Measurements from ENCODE around the gene GNPDA2. TPM values are rescaled to one million over a fixed set of nuclear protein-coding genes. Genes with fewer than 3 reads are reported as not detected.

GNPDA2 gene
- total and polyA plus RNA-seq, 2 of the 8 experiments (the other 6 are each of a cell fraction or from before 2014, with no cell fraction given): 3.0 to 4.8 TPM

DNA sequence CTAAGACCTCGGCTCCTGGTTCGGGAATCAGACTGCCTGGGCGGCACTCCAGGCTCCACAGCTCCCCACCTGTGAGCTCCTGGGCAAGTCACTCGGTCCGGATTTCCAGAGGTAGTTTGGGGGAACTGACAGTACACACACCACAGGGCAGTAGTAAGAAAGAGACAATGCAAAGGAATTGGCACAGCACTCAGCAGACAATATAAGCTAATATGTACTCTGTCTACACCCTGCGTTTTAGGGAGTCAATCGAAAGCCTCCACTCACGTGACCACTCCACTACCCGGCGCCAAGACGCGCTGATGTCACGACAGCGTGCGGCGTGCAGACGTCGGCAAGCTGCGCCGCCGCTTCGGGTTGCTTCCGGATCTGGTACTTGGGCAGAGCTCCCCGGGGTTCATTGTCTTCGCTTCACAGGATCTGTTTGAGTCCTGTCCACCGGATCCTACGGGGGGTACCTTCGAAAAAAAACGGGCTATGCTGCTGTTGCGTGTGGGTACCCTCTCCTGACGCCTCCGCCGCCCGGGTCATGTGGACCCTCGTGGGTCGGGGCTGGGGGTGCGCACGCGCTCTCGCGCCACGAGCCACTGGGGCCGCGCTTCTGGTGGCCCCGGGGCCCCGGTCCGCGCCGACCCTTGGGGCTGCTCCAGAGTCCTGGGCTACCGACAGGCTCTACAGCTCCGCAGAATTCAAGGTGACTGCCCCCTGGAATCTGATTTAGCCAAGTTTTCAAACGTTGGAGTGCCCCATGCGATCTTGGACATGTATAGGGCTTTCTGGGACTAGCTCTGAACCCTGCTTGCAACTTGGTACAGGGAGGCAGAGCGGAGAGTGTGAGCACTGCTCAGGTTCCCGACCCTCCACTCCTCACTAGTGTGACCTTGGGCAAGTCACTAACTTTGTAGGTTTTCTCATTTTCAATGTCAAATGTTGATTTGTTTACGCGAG, 48.0 kb downstream of the GNPDA2 start, which contains the start of gene GUF1 (continued):
- TF ChIP-seq RAD21 (IDR thresholded peaks at IDR 0.05 in 1 of 2, conservative IDR thresholded peaks at IDR 0.05 in 1 of 2; ENCODE audit: low read depth in 2 of 2, low read length in 2 of 2) (no peak), SIN3A (conservative IDR thresholded peaks at IDR 0.05 in 1 of 2, IDR thresholded peaks at IDR 0.05 in 1 of 2; ENCODE audit: low read depth in 1 of 2, low read length in 2 of 2) (peak in 1 of 2 experiments; percentile 91; a peak in 2 of 4 replicates), SRF (IDR thresholded peaks at IDR 0.05; ENCODE audit: low read depth, low read length) (peak; percentile 60; the same call in 1 of the 2 replicates)
